Measurements from ENCODE around the gene KIF11. TPM values are rescaled to one million over a fixed set of nuclear protein-coding genes. Genes with fewer than 3 reads are reported as not detected.

The KIF11 gene
- total and polyA plus RNA-seq, 4 donors, result 1.0 to 7.5 (median 1.2) TPM

DNA sequence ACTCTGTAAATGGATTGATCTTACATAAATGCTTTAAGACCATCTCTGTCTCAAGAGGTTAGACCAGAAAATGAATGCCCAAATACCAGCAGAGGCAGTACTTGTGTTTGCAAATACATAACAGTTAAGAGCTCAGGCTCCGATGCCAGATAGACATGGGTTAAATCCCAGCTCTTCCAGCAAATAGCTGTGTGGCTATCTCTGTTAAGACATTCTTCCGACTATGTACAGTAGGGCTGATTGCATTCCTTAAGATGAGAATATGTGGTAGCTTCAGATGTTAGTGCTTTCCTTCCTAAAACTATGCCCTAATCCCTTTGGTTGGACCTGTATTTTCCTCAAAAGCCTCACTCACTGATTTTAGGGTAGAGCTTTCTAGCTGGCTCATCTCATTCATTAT lies 21.3 kb upstream of the KIF11 start:
- Histone ChIP-seq H3K27me3 (ENCODE audit: control insufficient read depth in 3 of 3, insufficient read depth in 3 of 3, low read length in 2 of 3) (no peaks in the 10 kb centered on the region), H3K4me1 (ENCODE audit: control insufficient read depth in 5 of 5, insufficient read depth in 5 of 5, low read length in 5 of 5) (peaks cover 3 to 12% (median 9%) of the 10 kb centered on the region in 5 donors), H3K4me3 (no peak overlapping the region), H3K9me3 (ENCODE audit: control insufficient read depth in 4 of 4, insufficient read depth in 3 of 4, low read length in 3 of 4) (no peaks in the 10 kb centered on the region), H3K27ac (ENCODE audit: low read depth in 1 of 2, low read length in 1 of 2) (no peak overlapping the region), H3K36me3 (ENCODE audit: control insufficient read depth in 4 of 4, insufficient read depth in 4 of 4, low read length in 4 of 4) (peaks cover 0 to 3% (median 0%) of the 10 kb centered on the region in 4 donors), H3K9ac (ENCODE audit: insufficient read depth in 1 of 2, low read length in 2 of 2) (no peak overlapping the region)
- no peak for TF ChIP-seq CTCF (IDR thresholded peaks at IDR 0.05; ENCODE audit: control extremely low read depth, extremely low read depth)
- 67 to 76% methylated on average over 2 of the region's 2 CpGs for WGBS, 2 donors
- ATAC-seq (ENCODE audit: insufficient read depth, low FRiP score) (no peak), DNase-seq (peak in 1 of 3 donors; percentile 27)

DNA sequence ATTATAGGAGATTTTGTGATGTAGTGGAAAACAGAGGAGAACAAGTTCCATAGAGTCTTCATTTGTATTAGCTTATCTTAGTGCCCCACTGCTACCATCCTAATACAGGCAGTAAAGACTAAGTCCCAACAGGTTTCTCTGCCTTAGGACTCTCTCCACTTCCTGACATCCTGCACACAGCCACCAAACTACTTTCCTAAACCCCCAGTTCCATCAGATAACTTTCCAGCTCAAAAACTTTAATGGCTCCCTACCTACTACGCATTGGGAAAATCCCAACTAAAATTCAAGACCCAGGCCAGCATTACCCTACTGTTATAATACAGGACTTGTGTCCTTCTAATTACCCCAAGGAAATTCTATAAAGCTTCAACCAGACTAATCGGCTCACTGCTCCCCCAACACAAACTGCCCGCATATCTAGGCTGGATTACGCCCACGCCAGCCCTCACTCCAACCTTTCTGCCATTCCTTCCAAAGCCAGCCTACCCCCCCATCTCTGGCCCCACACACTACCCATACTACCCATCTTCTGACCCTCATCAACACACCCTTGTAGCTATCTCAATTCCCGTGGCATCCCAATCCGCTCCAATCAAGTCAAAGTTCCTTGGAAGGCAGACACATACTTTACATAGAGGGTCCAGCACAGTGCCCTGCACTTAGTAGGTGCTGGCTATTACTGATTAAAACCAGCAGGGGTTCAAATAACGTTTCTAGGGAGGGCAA lies 20.4 kb upstream of the KIF11 start:
- Histone ChIP-seq H3K27ac (ENCODE audit: low read depth in 1 of 2, low read length in 1 of 2) (peak overlapping the region in 1 of 2 donors; percentile 97), H3K4me3 (peak overlapping the region; percentile 81), H3K27me3 (ENCODE audit: control insufficient read depth in 3 of 3, insufficient read depth in 3 of 3, low read length in 2 of 3) (no peaks in the 10 kb centered on the region), H3K9me3 (ENCODE audit: control insufficient read depth in 4 of 4, insufficient read depth in 3 of 4, low read length in 3 of 4) (no peaks in the 10 kb centered on the region), H3K9ac (ENCODE audit: insufficient read depth in 1 of 2, low read length in 2 of 2) (peak overlapping the region in 1 of 2 donors; percentile 88), H3K4me1 (ENCODE audit: control insufficient read depth in 5 of 5, insufficient read depth in 5 of 5, low read length in 5 of 5) (peaks cover 3 to 12% (median 9%) of the 10 kb centered on the region in 5 donors), H3K36me3 (ENCODE audit: control insufficient read depth in 4 of 4, insufficient read depth in 4 of 4, low read length in 4 of 4) (peaks cover 0 to 3% (median 0%) of the 10 kb centered on the region in 4 donors)
- 69 to 76% methylated on average over 8 of the region's 8 CpGs for WGBS, 2 donors
- ATAC-seq (ENCODE audit: insufficient read depth, low FRiP score), result no peak
- no peak for TF ChIP-seq CTCF (IDR thresholded peaks at IDR 0.05; ENCODE audit: control extremely low read depth, extremely low read depth)
- DNase-seq, result no peak

GRCh38 chr10:92573091-92573797 lies 19.7 kb upstream of the KIF11 start:
- no peak for TF ChIP-seq CTCF (IDR thresholded peaks at IDR 0.05; ENCODE audit: control extremely low read depth, extremely low read depth)
- Histone ChIP-seq H3K4me1 (ENCODE audit: control insufficient read depth in 5 of 5, insufficient read depth in 5 of 5, low read length in 5 of 5) (peaks cover 3 to 12% (median 9%) of the 10 kb centered on the region in 5 donors), H3K9ac (ENCODE audit: insufficient read depth in 1 of 2, low read length in 2 of 2) (peak overlapping the region; percentile 68 to 88), H3K9me3 (ENCODE audit: control insufficient read depth in 4 of 4, insufficient read depth in 3 of 4, low read length in 3 of 4) (no peaks in the 10 kb centered on the region), H3K27me3 (ENCODE audit: control insufficient read depth in 3 of 3, insufficient read depth in 3 of 3, low read length in 2 of 3) (no peaks in the 10 kb centered on the region), H3K36me3 (ENCODE audit: control insufficient read depth in 4 of 4, insufficient read depth in 4 of 4, low read length in 4 of 4) (peaks cover 0 to 3% (median 0%) of the 10 kb centered on the region in 4 donors), H3K27ac (ENCODE audit: low read depth in 1 of 2, low read length in 1 of 2) (peak overlapping the region; percentile 94 to 97), H3K4me3 (peak overlapping the region; percentile 81)
- peak; percentile 14 for ATAC-seq (ENCODE audit: insufficient read depth, low FRiP score)
- peak; percentile 35 to 46 (median 40) for DNase-seq
- 0 to 1% methylated on average over 49 to 56 of the region's 56 CpGs for WGBS, 2 donors
